HepG2 (cell line): Measurements from ENCODE around the gene RCCD1. TPM values are rescaled to one million over a fixed set of nuclear protein-coding genes. Genes with fewer than 3 reads are reported as not detected.

Experiments
- CCDC6 ChIP-seq: sonication (generic); formaldehyde crosslinking; IDR thresholded peaks from 2 replicates; pipeline ENCODE4 v1.8.1; 2022; ENCODE audit warnings: mild to moderate bottlenecking, missing genetic modification reagents, moderate library complexity
- CEBPG ChIP-seq: IDR thresholded peaks from 2 replicates; pipeline ENCODE4 v1.6.1; 2016
- NFATC3 ChIP-seq: sonication (generic); formaldehyde crosslinking; IDR thresholded peaks from 2 replicates; pipeline ENCODE4 v1.5.1; 2020; ENCODE audit warnings: mild to moderate bottlenecking, missing genetic modification reagents
- POLR2AphosphoS5 ChIP-seq: IDR thresholded peaks from 2 replicates; pipeline ENCODE4 v1.6.1; 2012; ENCODE audit warnings: low read depth, low read length
- RBFOX2 ChIP-seq: fragments of 200-400 bp; formaldehyde crosslinking; IDR thresholded peaks from 2 replicates; pipeline ENCODE4 v1.6.1; 2017; ENCODE audit warnings: low read depth, mild to moderate bottlenecking, low read length
- RBM39 ChIP-seq: fragments of 200-400 bp; formaldehyde crosslinking; IDR thresholded peaks from one replicate; pipeline ENCODE4 v1.6.1; 2018; ENCODE audit warnings: antibody characterized with exemption, mild to moderate bottlenecking, low read depth, low read length; ENCODE audit not compliant: poor library complexity, severe bottlenecking
- REXO4 ChIP-seq: sonication (generic); formaldehyde crosslinking; IDR thresholded peaks from 2 replicates; pipeline ENCODE4 v1.8.0; 2022; ENCODE audit warnings: missing genetic modification reagents, mild to moderate bottlenecking, borderline replicate concordance
- SALL1 ChIP-seq: sonication (generic); formaldehyde crosslinking; IDR thresholded peaks from 2 replicates; pipeline ENCODE4 v1.8.0; 2022; ENCODE audit warnings: mild to moderate bottlenecking, missing genetic modification reagents
- ZBTB7A ChIP-seq: sonication (generic); formaldehyde crosslinking; IDR thresholded peaks from 2 replicates; pipeline ENCODE4 v1.8.0; 2022; ENCODE audit warnings: mild to moderate bottlenecking, missing genetic modification reagents
- ZMAT3 ChIP-seq: sonication (generic); formaldehyde crosslinking; conservative IDR thresholded peaks from 2 replicates; pipeline ENCODE4 v1.7.0; 2021; ENCODE audit warnings: missing genetic modification reagents
- ZNF251 ChIP-seq: sonication (generic); formaldehyde crosslinking; IDR thresholded peaks from 2 replicates; pipeline ENCODE4 v1.9.0; 2021; ENCODE audit warnings: mild to moderate bottlenecking, missing genetic modification reagents
- ZNF772 ChIP-seq: sonication (generic); formaldehyde crosslinking; IDR thresholded peaks from 2 replicates; pipeline ENCODE4 v1.5.0; 2020; ENCODE audit warnings: mild to moderate bottlenecking, missing genetic modification reagents
- polyA plus RNA-seq, 8 experiments: library from polyadenylated mRNA; depleted of rRNA in 3 of 8; stranded (reverse) in 7 of 8; unstranded in 1 of 8; fragments of >200 nt; fragmentation: Illumina TruSeq in 4 of 8; extraction: Trizol in 4 of 8; gene quantifications; 2 replicates each; pipeline versions ENCODE4 v1.2.1 to v1.2.3, GENCODE V29; 2011 to 2016; ENCODE audit warnings: low read depth in 4 of 8, missing spikeins in 1 of 8, mixed read lengths in 1 of 8; ENCODE audit not compliant: insufficient read depth in 1 of 8
- total RNA-seq, 5 experiments: library from RNA; depleted of rRNA; stranded (reverse); fragments of >200 nt; fragmentation: Illumina TruSeq; extraction: Trizol; gene quantifications; 2 replicates each; pipeline ENCODE4 v1.2.3, GENCODE V29; 2016; ENCODE audit warnings: low read depth in 1 of 5
- TF ChIP-seq, protein P1 (sequence below): sonication (generic); formaldehyde crosslinking; IDR thresholded peaks from 2 replicates; pipeline ENCODE4 v1.5.1; 2020; ENCODE audit warnings: mild to moderate bottlenecking, missing genetic modification reagents, moderate library complexity
- TF ChIP-seq, protein P2 (sequence below): sonication (generic); formaldehyde crosslinking; IDR thresholded peaks from 2 replicates; pipeline ENCODE4 v1.4.0; 2020; ENCODE audit warnings: missing genetic modification reagents
- TF ChIP-seq, protein P3 (sequence below): sonication (generic); formaldehyde crosslinking; IDR thresholded peaks from 2 replicates; pipeline ENCODE4 v1.5.0; 2020; ENCODE audit warnings: mild to moderate bottlenecking, missing genetic modification reagents, moderate library complexity
- TF ChIP-seq, protein P4 (sequence below): sonication (generic); formaldehyde crosslinking; IDR thresholded peaks from 2 replicates; pipeline ENCODE4 v1.4.0; 2020; ENCODE audit warnings: mild to moderate bottlenecking, missing genetic modification reagents
- TF ChIP-seq, protein P5 (sequence below): sonication (generic); formaldehyde crosslinking; IDR thresholded peaks from 2 replicates; pipeline ENCODE4 v1.5.1; 2020; ENCODE audit warnings: mild to moderate bottlenecking, missing genetic modification reagents, moderate library complexity

RCCD1 gene
- total and polyA plus RNA-seq, 2 of the 13 experiments (the other 11 are each of a cell fraction or from before 2014, with no cell fraction given), result 14.1 to 15.1 TPM

DNA sequence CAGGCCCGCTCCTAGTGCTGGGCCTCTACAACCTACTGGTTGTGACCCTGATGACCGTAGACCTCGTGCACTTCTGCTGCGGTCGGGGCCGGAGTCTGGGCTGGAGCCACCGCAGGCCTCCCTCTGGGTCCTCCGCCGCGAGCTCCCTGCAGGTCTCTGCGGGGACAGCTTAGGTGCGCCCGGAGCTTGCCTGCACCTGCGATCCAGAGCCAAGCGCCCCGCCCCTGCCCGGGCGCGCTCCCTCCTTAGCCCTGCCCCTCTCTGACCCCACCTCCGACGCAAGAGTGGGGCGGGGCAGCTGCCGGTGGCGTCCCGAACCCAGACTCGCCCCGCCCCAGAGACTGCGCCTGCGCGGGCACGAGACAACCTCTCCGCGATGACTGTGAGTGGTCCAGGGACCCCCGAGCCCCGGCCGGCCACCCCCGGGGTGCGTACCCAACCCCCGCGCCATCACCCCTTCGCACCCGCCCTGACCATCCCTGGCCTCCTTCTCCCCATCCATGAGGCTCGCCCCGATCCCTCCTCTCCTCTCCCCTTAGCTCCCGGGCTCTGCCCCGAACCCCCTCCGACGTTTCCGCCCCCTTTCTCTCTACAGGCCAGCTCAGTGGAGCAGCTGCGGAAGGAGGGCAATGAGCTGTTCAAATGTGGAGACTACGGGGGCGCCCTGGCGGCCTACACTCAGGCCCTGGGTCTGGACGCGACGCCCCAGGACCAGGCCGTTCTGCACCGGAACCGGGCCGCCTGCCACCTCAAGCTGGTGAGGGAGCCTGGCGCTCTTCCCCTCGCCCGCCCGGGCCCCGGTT, 19.5 kb upstream of the RCCD1 start, which contains the start of gene UNC45A (continued):
- TF ChIP-seq CCDC6 (0 out of 2 replicates have a peak, but pooled peaks have one; percentile 53), REXO4 (CRISPR knock-in tag) (no peak), ZNF251 (CRISPR knock-in tag) (0 out of 2 replicates have a peak, but pooled peaks have one; percentile 61), NFATC3 (CRISPR knock-in tag) (peak; percentile 84; the same call in 1 of the 2 replicates), SALL1 (CRISPR knock-in tag) (peak; percentile 24; the same call in 1 of the 2 replicates), ZNF772 (CRISPR knock-in tag) (peak; percentile 17), RBM39 (peak; percentile 69), RBFOX2 (peak; percentile 78), CEBPG (peak; percentile 51), ZBTB7A (peak; percentile 58), POLR2AphosphoS5 (peak; percentile 43; the same call in 1 of the 2 replicates), ZMAT3 (0 out of 2 replicates have a peak, but pooled peaks have one; percentile 52)
- TF ChIP-seq, protein P1, sequence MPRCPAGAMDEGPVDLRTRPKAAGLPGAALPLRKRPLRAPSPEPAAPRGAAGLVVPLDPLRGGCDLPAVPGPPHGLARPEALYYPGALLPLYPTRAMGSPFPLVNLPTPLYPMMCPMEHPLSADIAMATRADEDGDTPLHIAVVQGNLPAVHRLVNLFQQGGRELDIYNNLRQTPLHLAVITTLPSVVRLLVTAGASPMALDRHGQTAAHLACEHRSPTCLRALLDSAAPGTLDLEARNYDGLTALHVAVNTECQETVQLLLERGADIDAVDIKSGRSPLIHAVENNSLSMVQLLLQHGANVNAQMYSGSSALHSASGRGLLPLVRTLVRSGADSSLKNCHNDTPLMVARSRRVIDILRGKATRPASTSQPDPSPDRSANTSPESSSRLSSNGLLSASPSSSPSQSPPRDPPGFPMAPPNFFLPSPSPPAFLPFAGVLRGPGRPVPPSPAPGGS (CRISPR knock-in tag), result peak; percentile 37
- TF ChIP-seq, protein P2, sequence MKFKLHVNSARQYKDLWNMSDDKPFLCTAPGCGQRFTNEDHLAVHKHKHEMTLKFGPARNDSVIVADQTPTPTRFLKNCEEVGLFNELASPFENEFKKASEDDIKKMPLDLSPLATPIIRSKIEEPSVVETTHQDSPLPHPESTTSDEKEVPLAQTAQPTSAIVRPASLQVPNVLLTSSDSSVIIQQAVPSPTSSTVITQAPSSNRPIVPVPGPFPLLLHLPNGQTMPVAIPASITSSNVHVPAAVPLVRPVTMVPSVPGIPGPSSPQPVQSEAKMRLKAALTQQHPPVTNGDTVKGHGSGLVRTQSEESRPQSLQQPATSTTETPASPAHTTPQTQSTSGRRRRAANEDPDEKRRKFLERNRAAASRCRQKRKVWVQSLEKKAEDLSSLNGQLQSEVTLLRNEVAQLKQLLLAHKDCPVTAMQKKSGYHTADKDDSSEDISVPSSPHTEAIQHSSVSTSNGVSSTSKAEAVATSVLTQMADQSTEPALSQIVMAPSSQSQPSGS (CRISPR knock-in tag), result 0 out of 2 replicates have a peak, but pooled peaks have one; percentile 27
- TF ChIP-seq, protein P3, sequence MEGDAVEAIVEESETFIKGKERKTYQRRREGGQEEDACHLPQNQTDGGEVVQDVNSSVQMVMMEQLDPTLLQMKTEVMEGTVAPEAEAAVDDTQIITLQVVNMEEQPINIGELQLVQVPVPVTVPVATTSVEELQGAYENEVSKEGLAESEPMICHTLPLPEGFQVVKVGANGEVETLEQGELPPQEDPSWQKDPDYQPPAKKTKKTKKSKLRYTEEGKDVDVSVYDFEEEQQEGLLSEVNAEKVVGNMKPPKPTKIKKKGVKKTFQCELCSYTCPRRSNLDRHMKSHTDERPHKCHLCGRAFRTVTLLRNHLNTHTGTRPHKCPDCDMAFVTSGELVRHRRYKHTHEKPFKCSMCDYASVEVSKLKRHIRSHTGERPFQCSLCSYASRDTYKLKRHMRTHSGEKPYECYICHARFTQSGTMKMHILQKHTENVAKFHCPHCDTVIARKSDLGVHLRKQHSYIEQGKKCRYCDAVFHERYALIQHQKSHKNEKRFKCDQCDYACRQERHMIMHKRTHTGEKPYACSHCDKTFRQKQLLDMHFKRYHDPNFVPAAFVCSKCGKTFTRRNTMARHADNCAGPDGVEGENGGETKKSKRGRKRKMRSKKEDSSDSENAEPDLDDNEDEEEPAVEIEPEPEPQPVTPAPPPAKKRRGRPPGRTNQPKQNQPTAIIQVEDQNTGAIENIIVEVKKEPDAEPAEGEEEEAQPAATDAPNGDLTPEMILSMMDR (CRISPR knock-in tag), result peak; percentile 31; the same call in 1 of the 2 replicates
- TF ChIP-seq, protein P4, sequence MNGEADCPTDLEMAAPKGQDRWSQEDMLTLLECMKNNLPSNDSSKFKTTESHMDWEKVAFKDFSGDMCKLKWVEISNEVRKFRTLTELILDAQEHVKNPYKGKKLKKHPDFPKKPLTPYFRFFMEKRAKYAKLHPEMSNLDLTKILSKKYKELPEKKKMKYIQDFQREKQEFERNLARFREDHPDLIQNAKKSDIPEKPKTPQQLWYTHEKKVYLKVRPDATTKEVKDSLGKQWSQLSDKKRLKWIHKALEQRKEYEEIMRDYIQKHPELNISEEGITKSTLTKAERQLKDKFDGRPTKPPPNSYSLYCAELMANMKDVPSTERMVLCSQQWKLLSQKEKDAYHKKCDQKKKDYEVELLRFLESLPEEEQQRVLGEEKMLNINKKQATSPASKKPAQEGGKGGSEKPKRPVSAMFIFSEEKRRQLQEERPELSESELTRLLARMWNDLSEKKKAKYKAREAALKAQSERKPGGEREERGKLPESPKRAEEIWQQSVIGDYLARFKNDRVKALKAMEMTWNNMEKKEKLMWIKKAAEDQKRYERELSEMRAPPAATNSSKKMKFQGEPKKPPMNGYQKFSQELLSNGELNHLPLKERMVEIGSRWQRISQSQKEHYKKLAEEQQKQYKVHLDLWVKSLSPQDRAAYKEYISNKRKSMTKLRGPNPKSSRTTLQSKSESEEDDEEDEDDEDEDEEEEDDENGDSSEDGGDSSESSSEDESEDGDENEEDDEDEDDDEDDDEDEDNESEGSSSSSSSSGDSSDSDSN (CRISPR knock-in tag), result peak; percentile 49
- TF ChIP-seq, protein P5, sequence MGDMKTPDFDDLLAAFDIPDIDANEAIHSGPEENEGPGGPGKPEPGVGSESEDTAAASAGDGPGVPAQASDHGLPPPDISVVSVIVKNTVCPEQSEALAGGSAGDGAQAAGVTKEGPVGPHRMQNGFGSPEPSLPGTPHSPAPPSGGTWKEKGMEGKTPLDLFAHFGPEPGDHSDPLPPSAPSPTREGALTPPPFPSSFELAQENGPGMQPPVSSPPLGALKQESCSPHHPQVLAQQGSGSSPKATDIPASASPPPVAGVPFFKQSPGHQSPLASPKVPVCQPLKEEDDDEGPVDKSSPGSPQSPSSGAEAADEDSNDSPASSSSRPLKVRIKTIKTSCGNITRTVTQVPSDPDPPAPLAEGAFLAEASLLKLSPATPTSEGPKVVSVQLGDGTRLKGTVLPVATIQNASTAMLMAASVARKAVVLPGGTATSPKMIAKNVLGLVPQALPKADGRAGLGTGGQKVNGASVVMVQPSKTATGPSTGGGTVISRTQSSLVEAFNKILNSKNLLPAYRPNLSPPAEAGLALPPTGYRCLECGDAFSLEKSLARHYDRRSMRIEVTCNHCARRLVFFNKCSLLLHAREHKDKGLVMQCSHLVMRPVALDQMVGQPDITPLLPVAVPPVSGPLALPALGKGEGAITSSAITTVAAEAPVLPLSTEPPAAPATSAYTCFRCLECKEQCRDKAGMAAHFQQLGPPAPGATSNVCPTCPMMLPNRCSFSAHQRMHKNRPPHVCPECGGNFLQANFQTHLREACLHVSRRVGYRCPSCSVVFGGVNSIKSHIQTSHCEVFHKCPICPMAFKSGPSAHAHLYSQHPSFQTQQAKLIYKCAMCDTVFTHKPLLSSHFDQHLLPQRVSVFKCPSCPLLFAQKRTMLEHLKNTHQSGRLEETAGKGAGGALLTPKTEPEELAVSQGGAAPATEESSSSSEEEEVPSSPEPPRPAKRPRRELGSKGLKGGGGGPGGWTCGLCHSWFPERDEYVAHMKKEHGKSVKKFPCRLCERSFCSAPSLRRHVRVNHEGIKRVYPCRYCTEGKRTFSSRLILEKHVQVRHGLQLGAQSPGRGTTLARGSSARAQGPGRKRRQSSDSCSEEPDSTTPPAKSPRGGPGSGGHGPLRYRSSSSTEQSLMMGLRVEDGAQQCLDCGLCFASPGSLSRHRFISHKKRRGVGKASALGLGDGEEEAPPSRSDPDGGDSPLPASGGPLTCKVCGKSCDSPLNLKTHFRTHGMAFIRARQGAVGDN, result peak; percentile 86
